NCI-H2107 treated with DMSO at 0.1 percent for 48 hours (cell line): Measurements from ENCODE around the gene KRT12.

Experiments
- DNase-seq: peaks from one replicate; lab custom pipeline; 2025; ENCODE audit not compliant: unreplicated experiment; lab: John Stamatoyannopoulos, UW

Gene KRT12

DNA sequence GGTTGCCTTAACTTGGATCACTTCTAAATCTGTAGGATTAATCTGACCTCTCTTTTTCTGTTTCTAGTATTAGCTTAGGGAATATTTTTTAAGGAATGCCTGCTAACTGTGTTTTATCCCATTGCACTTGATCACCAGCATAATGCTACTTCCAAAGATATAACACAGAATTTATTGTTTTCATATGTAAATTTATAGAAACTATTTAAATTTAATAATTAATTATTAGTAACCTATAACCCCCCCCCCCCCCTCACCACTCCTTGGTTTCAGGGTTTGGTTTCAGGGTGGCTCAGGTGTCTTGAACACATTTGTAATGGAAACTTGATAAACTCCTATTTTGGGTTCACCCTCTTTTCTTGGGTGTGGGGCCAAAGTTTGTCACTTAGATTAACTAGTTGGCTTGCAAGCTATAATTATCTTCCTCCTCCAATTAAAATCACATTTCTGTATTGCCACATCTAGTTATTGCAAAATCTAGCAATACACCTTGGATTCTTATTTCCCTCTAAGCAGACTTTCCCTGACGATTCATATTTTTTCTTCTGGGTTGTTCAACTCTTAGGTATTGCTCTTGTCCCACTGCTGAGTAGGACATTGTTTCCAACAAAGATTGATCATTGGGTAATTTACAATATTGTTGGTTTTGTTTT, 18.3 kb downstream of the KRT12 start:
- no peak for DNase-seq

DNA sequence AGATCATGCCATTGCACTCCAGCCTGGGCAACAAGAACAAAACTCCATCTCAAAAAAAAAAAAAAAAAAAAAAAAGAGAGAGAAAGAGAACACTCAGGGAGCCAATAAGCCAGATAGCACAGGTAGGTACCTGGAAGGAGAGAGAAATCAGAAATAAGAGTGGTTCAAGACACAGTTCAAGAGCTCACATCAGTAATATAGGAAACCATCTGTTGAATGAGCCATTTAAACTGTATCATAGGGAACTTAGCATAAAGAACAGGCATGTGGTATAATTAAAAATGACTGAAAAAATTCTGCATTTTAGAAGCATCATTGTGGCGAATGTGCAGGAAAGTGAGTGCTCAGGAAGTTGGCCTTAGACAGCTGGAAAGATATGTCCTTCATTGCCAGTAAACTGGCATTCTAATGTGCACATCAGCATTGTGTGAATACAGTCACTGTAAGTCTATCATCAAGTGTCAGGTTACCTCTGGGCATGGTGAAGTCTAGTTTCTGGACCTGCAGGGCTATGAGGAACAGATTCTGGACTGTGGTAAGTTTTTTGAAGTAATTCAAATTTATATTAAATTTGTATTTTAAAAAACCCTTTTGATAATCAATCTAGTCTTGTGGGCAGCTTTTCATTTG, 20.4 kb downstream of the KRT12 start:
- DNase-seq: peak; percentile 11

DNA sequence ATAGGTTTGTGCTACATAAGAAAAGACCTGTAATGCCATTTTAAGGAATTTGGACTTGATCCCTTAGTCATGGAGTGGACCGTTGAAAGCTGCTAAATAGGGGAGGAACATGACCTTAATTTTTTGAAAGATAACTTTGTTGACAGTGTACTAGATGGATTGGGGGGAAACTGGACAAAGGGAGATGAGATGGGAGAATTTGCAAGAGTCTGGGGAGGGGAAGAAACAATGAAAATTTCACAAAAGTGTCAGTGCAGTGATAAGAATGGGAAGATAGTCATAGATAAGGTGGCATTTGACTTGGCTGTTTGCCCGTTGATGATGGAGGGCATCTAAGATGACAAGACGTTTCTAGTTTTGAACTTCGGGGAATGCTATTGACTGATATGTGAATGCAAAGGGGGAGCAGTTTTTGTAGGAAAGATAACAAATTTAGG, 22.3 kb downstream of the KRT12 start:
- DNase-seq: no peak

DNA sequence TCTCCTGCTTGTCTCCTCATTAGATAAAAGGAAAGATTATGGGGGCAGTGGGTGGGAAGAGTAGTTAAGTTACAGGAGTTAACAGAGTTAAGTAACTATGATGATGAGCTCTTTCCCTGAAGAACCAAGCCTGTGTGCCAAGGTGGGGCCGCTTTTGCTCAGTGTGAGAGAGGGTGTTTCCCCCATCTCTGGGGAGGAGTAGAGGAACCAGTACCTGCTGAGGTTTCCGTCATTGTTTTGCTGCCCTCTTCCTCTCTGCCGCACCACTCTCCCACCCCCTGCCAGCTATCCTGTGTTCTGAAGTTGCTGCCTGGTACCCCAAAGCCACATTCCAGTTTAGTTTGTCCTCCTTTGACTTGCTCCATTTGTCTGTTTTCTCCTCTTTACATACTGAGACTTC, 23.8 kb downstream of the KRT12 start:
- DNase-seq: no peak

DNA sequence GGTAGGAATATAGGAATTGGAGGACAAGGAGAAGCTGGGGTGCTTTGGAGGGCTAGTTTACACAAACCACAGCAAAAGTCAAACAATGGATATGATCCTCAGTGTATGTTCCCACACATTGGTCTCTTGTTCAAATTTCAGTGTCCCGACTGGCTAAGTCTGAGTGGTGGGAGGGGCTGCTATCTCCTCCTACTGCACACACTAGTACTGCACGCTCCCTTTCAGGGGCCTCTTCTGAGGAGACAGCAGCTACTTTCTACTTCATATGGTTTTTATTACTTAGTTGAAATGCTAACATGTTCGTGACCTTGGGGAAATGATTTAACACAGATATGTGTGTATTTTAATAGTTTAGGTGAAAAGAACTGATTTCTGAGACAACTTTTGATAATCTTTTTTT, 25.8 kb downstream of the KRT12 start:
- no peak for DNase-seq

DNA sequence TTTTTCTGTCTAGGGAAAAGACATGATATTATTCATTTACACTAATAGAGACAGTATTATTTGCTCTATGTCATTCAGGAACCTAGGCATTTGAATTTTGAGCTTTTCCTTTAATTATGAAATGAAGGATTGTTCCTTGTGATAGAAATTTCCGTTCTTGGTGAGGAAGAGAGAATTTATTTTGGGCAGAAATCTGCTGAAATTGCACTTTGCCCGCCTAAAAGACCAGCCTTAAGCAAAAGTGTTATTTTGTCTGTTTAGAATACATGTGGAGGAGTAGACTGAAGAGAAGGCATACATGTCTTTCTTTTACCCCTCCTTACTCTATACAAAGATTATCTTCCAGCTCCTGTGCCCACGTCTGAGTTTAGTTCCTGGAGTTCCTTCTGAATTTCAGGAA, 27.8 kb downstream of the KRT12 start:
- no peak for DNase-seq

DNA sequence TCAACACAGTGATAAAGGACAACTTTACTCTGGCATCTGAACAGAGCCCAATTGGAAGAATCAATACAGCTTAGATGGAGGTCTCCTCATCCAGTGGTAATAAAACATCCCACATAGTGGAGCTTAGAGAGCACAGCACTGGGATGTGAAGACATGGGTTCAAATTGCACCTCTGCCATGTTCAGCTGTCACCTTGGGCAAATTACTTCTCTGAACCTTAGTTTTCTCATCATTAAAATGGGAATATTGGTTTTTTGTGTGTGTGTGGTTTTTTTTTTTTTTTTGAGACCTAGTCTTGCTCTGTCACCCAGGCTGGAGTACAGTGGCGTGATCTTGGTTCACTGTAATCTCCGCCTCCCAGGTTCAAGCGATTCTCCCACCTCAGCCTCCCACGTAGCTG, 31.0 kb downstream of the KRT12 start:
- DNase-seq: no peak

DNA sequence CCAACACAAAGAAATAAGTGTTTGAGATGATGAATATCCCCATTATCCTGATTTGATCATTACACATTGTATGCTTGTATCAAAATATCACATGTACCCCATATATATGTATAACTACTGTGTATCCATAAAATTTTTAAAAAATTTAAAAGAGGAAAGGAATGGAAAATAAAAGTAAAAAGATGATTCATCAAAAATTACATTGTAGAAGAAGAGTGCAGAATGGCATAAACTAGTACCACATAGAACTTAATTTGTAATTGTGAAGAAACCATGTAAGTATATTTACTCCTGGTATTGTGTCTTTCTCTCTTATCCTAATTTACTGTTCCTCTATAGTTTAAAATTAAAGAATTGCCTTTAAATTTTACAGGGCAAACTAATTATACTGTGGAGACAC, 33.1 kb downstream of the KRT12 start:
- DNase-seq: no peak

DNA sequence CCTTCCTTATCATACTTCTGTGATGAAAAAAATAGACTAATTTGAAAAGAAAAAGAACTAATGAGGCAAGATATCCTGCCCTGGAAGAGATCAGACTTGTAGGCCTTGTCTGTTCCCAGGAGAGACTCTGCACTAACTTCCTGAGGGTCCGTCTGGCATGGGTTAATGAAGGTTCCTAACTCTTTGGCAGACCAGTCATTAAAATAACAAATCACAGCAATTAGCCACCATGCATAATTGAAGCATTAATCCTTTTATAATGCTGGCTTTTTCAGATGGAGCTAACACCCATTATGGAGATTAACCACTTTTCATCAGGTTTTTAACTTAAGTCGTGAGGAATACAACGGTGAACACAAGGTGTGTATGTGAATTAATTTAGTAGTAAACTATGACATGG, 34.2 kb downstream of the KRT12 start:
- DNase-seq: no peak

DNA sequence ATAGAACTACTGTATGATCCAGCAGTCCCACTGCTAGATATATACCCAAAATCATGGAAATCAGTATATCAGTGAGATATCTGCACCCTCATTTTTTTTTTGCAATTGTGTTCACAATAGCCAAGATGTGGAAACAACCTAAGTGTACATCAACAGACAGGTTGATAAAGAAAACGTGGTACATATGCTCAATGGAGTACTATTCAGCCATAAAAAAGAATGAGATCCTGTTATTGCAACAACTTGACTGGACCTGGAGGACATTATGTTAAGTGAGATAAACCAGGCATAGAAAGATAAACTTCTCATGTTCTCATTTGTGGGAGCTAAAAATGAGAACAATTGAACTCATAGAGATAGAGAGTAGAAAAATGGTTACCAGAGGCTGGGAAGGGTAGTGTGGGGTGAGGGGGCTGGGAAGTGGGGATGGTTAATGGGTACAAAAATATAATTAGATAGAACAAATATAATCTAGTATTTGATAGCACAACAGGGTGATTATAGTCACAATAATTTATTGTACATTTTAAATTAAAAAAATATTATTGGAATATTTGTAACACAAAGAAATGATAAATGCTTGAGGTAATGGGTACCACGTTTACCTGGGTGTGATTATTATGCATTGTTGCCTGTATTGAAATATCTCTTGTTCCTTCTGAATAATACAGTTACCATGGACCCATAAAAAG, 36.8 kb downstream of the KRT12 start:
- no peak for DNase-seq

DNA sequence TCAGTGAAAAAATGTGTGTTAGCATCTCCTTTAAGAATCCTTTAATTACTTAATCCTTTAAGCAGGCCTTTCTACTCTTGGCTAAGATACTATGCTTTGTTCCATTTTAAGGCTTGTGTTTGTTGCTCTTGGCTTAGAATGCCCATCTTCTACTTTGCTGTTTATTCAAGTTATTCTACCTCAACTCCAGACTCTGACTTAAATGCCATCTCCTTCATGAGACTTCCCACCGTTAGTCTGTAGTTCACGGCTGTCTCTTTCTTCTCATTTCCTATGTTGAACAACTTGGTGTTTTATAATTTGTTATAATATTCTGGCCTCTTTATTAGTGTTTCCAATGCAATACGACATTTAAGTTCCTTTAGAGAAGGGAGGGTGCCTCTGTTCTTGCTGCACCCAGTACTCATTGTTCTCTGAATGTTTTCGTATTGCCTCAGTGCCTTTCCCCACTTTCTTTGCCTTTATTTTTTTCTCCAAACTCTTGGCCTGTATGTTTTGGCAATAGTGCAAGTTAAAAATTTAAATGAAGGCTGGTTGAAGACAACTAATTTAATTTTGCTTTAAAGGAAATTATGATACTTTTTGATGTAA, 38.5 kb downstream of the KRT12 start:
- no peak for DNase-seq

DNA sequence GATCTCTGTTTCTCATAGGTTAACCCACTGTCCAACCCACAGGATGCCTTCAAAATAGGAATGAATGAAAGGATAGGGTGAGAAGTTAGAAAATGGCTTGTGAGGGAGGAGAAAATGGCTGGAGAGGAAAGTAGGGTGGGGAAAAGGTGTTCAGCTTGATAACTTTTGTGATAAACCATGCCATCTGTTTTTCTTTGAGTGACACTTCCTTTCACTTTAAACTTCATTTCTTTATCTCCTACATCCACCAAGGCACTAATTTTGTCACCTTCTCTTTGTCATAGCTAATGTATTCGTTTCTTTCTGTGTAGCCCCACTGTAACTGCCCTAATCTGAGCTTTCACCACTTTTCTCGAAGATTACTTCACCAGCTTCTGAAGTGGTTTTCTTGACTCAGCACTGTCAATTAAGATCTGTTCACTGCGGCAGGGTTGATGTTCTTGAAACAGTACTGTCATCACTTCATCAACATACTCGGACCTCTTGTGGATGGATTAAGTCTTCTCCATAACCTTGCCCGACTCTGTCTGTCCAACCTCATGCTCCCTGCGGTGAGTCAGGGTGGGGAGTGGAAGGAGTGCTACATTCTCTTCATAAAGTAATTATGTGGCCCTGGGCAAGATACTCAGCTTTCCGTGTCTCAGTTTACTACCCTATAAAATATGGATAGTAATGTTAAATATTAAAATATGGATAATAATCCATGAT, 39.1 kb downstream of the KRT12 start:
- DNase-seq: no peak

DNA sequence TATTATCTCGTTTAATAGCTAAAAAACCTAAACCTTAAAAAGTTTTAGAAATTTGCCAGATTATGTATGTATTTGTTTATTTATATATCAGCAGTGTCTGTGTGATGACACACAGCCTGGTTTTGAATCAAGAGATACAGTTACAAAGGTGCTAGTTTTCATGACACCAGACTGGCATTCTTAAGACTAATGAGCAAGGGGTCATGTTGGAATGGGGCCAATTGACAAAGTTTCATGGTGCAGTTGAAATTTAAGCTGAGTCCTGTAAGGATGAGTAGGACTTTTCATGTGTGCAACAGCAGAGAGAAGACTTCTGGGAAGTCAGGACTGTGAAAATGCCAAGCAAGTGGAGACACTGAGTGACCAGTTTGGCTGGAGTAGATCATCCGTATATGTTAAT, 41.4 kb downstream of the KRT12 start:
- no peak for DNase-seq

DNA sequence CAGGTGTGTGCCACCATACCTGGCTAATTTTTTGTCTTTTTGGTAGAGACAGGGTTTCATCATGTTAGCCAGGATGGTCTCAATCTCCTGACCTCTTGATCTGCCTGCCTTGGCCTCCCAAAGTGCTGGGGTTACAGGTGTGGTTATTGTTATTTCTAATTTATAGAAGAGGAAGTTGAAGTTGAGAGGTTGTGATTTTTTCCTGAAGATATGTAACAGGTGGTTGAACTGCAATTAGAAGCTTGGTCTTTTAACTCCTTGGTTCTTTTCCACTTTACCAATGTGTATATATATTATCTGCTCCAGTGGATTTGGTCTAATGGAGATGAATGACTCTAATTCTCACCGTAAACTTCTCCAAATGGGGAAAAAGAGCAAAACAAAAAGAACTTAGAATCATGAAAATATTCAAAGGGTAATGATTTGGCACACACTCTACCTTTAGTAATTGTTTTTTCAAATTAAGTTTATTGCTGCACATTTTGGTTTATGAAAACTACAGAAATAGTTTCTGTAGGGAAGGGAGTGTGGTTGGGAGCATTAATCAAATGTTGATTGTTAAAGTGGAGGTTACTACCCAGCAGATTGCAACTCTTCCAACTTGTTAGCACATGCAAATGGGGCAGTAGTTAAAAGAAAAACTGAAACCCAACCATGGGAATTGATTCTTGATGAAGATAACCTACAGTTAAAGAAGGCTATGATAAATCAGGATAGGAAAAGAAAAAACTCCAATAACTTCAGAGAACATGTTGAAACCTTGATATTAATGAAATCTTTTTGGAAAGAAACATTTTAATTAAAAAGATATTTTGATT, 42.8 kb downstream of the KRT12 start:
- DNase-seq: no peak

DNA sequence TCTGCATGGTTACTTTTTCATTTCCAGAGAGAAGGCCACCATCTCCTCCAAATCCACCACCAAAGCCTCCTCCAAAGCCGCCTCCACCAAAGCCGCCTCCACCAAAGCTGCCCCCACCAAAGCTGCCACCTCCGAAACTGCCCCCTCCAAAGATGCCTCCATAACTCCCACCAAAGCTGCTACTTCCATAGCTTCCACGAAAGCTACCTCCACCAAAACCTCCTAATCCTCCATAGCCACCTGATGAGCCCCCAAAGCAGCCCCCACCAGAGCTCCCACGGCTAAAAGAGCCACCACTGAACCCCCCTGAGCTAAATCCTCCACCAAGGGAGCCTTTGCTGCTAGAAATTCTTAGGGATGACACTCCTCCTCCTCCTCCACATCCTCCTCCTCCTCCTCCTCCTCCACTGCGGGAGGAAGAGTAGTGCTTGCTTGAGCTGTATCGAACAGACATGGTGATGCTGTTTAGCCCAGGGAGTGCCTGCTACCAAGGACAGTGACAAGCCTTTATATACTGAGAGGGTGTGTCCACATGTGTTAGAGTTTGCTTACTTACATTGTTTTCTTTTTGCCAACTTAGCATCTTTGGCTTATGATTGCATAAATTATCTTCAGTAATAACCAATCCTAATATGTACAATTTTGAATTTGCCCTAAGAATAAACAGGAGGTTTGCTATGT, 44.8 kb downstream of the KRT12 start, which contains the start of gene KRT10:
Gene KRT10, minus strand, starts transcription at position 483 of the 681 bp plus-strand sequence. Its CDS starts 29 bp downstream, at position 454.
- no peak for DNase-seq

DNA sequence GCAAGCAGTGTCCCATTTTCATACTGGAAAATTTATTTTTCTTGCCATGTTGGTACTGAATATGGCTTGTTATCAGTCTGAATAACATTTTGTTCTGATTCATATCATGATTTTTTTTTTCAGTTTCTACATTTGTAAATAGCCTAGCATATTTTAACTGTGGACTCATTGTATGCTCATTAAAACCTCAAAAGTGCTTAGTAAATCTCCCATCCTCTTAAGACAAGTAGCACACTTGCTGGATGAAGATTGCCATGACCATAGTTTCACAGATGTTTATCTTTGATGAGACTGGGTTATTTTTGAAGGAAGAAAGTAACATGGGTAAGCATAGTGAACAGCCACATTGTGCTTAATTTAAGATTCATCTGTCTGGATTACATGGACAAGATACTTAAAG, 45.5 kb downstream of the KRT12 start:
- DNase-seq: no peak

DNA sequence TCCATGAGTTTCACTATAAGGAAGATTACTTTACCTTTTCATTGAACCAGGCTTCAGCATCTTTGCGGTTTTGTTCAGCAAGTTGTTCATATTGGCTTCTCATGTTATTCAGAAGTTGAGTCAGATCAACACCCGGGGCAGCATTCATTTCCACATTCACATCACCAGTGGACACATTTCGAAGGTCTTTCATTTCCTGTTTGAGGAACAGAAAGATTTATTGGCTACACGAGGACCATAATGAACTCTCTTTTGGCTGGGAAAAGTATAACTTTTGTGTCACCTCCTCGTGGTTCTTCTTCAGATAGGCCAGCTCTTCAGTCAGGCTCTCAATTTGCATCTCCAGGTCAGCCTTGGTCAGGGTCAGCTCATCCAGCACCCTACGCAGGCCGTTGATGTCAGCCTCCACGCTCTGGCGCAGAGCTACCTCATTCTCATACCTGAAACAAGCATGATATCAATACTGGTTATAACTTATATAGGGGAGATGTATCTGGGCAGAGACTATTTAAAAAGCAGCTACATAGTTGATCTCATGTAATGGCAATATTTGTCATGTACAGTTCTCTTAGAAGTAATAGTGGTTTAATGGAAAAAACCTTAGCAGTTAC, 46.7 kb downstream of the KRT12 start:
- DNase-seq: no peak

DNA sequence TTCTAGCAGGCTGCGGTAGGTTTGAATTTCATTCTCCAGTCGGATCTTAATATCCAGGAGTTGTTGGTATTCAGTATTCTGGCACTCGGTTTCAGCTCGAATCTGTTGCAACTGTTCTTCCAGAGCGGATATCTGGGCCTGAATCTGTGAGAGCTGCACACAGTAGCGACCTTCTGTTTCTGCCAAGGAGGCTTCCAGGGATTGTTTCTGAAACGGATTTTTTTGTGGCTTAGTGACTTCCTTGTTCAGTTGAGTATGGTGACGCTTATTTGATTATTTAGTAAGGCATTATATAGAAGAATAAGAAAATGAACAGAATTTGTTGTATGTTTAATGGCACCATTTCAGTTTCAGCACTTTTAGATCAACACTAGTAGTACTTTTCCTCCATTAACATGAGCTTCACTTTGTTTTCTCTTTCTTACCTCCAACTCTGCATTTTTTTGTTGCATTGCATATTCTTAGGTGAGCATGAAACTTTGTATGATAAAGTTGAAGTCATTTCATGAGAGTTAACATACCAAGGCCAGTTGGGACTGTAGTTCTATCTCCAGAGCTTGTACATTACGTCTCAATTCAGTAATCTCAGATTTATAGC, 47.4 kb downstream of the KRT12 start:
- DNase-seq: no peak
